ENCODE measurements around the gene APMAP.

GRCh38 chr20:24963672-24964505, 28.7 kb downstream of the APMAP start:
- TF ChIP-seq, protein P1, sequence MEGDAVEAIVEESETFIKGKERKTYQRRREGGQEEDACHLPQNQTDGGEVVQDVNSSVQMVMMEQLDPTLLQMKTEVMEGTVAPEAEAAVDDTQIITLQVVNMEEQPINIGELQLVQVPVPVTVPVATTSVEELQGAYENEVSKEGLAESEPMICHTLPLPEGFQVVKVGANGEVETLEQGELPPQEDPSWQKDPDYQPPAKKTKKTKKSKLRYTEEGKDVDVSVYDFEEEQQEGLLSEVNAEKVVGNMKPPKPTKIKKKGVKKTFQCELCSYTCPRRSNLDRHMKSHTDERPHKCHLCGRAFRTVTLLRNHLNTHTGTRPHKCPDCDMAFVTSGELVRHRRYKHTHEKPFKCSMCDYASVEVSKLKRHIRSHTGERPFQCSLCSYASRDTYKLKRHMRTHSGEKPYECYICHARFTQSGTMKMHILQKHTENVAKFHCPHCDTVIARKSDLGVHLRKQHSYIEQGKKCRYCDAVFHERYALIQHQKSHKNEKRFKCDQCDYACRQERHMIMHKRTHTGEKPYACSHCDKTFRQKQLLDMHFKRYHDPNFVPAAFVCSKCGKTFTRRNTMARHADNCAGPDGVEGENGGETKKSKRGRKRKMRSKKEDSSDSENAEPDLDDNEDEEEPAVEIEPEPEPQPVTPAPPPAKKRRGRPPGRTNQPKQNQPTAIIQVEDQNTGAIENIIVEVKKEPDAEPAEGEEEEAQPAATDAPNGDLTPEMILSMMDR (IDR thresholded peaks at IDR 0.05): no peak
- no peak for TF ChIP-seq ZFX (IDR thresholded peaks at IDR 0.05; ENCODE audit: borderline replicate concordance)

All from 22Rv1 (cell line).